ENCODE measurements around the gene NID2. TPM values are rescaled to one million over a fixed set of nuclear protein-coding genes. Genes with fewer than 3 reads are reported as not detected.

Gene NID2
- total RNA-seq, 1 experiment from 2014 or later = 6.6 TPM

GRCh38 chr14:52005625-52006024 is 63.2 kb downstream of the NID2 start:
- Mint-ChIP-seq H3K4me1 (peaks cover 18 to 20% of the 10 kb centered on the region in 2 experiments), H3K36me3 (ENCODE audit: insufficient read depth in 1 of 3, low read depth in 3 of 3) (peaks cover 34 to 89% (median 78%) of the 10 kb centered on the region in 3 experiments)
- TF ChIP-seq CTCF (conservative IDR thresholded peaks at IDR 0.05) = no peak

More at GRCh38 chr14:52005625-52006024, 63.2 kb downstream of the NID2 start:
- no peak overlapping the region for H2AFZ ChIP-seq (ENCODE audit: low read length)
- Mint-ChIP-seq H3K27me3 (ENCODE audit: low read depth) (no peaks in the 10 kb centered on the region), H3K4me3 (no peak overlapping the region), H3K9me3 (no peaks in the 10 kb centered on the region), H3K27ac (no peak overlapping the region; a peak in 1 of 7 replicates)
- H4K20me1 ChIP-seq (ENCODE audit: control insufficient read depth, insufficient read depth, insufficient read length) = no peaks in the 10 kb centered on the region
- H3K4me2 ChIP-seq (ENCODE audit: insufficient read depth, insufficient read length, low read length) = no peak overlapping the region
- no peak overlapping the region for H3K18ac ChIP-seq (ENCODE audit: insufficient read length, low read depth, low read length)
- H4K91ac ChIP-seq (ENCODE audit: insufficient read length, low read depth, low read length) = no peak overlapping the region
- H2AK5ac ChIP-seq (ENCODE audit: insufficient read length, low read length) = no peak overlapping the region
- no peak overlapping the region for H2BK15ac ChIP-seq (ENCODE audit: low read depth, low read length)
- no peak overlapping the region for H3K27ac ChIP-seq (ENCODE audit: insufficient read length, low read depth, low read length)
- H3K9me3 ChIP-seq (ENCODE audit: control insufficient read depth, low read depth, low read length) = no peaks in the 10 kb centered on the region
- H3K27me3 ChIP-seq (ENCODE audit: insufficient read depth, low read length) = no peaks in the 10 kb centered on the region
- no peak overlapping the region for H2BK5ac ChIP-seq (ENCODE audit: insufficient read length, low read length)
- H3K9ac ChIP-seq (ENCODE audit: extremely low read depth, insufficient read length, low read length) = no peak overlapping the region
- DNase-seq = no peak
- no peaks in the 10 kb centered on the region for H3K79me2 ChIP-seq (ENCODE audit: insufficient read depth, low read length)
- no peaks in the 10 kb centered on the region for H3K4me1 ChIP-seq (ENCODE audit: insufficient read depth, low read length)
- no peak overlapping the region for H3K4ac ChIP-seq (ENCODE audit: low read depth, low read length)
- H3T11ph ChIP-seq (ENCODE audit: low read length) = no peak overlapping the region
- H3K14ac ChIP-seq (ENCODE audit: insufficient read depth, low read length) = no peak overlapping the region
- no peak overlapping the region for H3K23ac ChIP-seq (ENCODE audit: insufficient read length, low read depth, low read length)
- H2BK12ac ChIP-seq (ENCODE audit: insufficient read length, low read depth, low read length) = no peak overlapping the region
- H2BK20ac ChIP-seq (ENCODE audit: low read depth, low read length, poor library complexity, severe bottlenecking) = no peak overlapping the region
- H2BK120ac ChIP-seq (ENCODE audit: low read depth, low read length, poor library complexity, severe bottlenecking) = no peak overlapping the region
- H4K8ac ChIP-seq (replicated peaks; ENCODE audit: insufficient read length, low read depth, low read length) = no peak overlapping the region
- no peaks in the 10 kb centered on the region for H3K23me2 ChIP-seq (ENCODE audit: insufficient read length, low read depth, low read length, poor library complexity, severe bottlenecking)
- H3K56ac ChIP-seq (ENCODE audit: insufficient read length, low read depth, low read length) = no peak overlapping the region
- H4K5ac ChIP-seq (ENCODE audit: insufficient read length, low read depth, low read length) = no peak overlapping the region
- no CpG with 5 or more reads among the region's 2 CpGs for WGBS (ENCODE audit: extremely low coverage, insufficient read length, low lambda C conversion rate)
- no peaks in the 10 kb centered on the region for H3K79me1 ChIP-seq (ENCODE audit: insufficient read depth, low read depth, low read length, poor library complexity, severe bottlenecking)

Data from H9 (cell line).